GM12873 (cell line): ENCODE measurements around the gene STEAP3.

Experiments used
- CTCF ChIP-seq: IDR thresholded peaks from 2 replicates; pipeline ENCODE4 v1.5.1; 2012; ENCODE audit warnings: low read depth, mild to moderate bottlenecking, moderate library complexity, low read length, control low read depth; ENCODE audit not compliant: insufficient read depth; ENCODE audit errors: missing control alignments

STEAP3 gene

GRCh38 chr2:119306196-119306590 lies 82.6 kb downstream of the STEAP3 start:
- no peak for TF ChIP-seq CTCF

GRCh38 chr2:119307419-119308140 lies 83.9 kb downstream of the STEAP3 start:
- no peak for TF ChIP-seq CTCF

GRCh38 chr2:119308793-119309330 lies 85.2 kb downstream of the STEAP3 start:
- TF ChIP-seq CTCF: no peak

GRCh38 chr2:119311371-119311770 lies 87.7 kb downstream of the STEAP3 start:
- no peak for TF ChIP-seq CTCF

GRCh38 chr2:119311831-119312230 lies 88.2 kb downstream of the STEAP3 start:
- no peak for TF ChIP-seq CTCF
